A549 (cell line): ENCODE measurements around the gene IFIH1. TPM values are rescaled to one million over a fixed set of nuclear protein-coding genes. Genes with fewer than 3 reads are reported as not detected.

Source experiments
- ATAC-seq, 2 experiments: fragments of 200-7000 bp in 1 of 2; fragments of >200 bp in 1 of 2; cut with Nextera tagmentation in 1 of 2; cut with Tn5 transposase in 1 of 2; 3 replicates each; pipeline versions ENCODE4 v1.8.0 to v1.9.1; 2018 to 2020; ENCODE audit warnings: mild to moderate bottlenecking in 1 of 2, moderate library complexity in 1 of 2
- CTCF ChIA-PET: fragments of 300-600 bp; sonication (Branson Sonifier 250); formaldehyde crosslinking; extraction: SDS; loops from one replicate; lab custom pipeline; 2021; ENCODE audit warnings: antibody characterized with exemption, inconsistent platforms; lab: Yijun Ruan, JAX
- POLR2A ChIA-PET: fragments of 350-600 bp; formaldehyde crosslinking; extraction: SDS; loops from one replicate; lab custom pipeline; 2021; ENCODE audit warnings: antibody characterized with exemption, inconsistent platforms; lab: Yijun Ruan, JAX
- DNase-seq, 2 experiments: peaks; one replicate each; pipeline versions ENCODE4 v3.0.0 to v3.0.0-alpha.2; 2011 to 2016; ENCODE audit warnings: low read depth in 1 of 2, low spot score in 1 of 2
- FAIRE-seq: peaks from 2 replicates; lab custom pipeline; 2011; peaks lifted over from hg19 to GRCh38; lab: Jason Lieb, UNC
- H3K27ac ChIP-seq, 2 experiments: fragments of >200 bp; sonication (Bioruptor Twin); formaldehyde crosslinking; 3 replicates each; pipeline ENCODE4 v1.5.1; 2016 to 2017
- H3K4me1 ChIP-seq: fragments of >200 bp; sonication (Bioruptor Twin); formaldehyde crosslinking; 3 replicates; pipeline ENCODE4 v1.6.1; 2016
- H3K4me2 ChIP-seq: fragments of >200 bp; sonication (Bioruptor Twin); formaldehyde crosslinking; 3 replicates; pipeline ENCODE4 v1.6.1; 2016
- H3K4me3 ChIP-seq: fragments of >200 bp; sonication (Bioruptor Twin); formaldehyde crosslinking; 3 replicates; pipeline ENCODE4 v1.5.1; 2016
- H3K9me3 ChIP-seq: fragments of >200 bp; sonication (Bioruptor Twin); formaldehyde crosslinking; 3 replicates; pipeline ENCODE4 v1.6.1; 2016
- CBX2 ChIP-seq: fragments of 200-600 bp; sonication (generic); IDR thresholded peaks from 2 replicates; pipeline ENCODE4 v1.6.1; 2016; ENCODE audit warnings: low read depth, mild to moderate bottlenecking, borderline replicate concordance
- CBX8 ChIP-seq: fragments of 200-600 bp; sonication (generic); IDR thresholded peaks from 2 replicates; pipeline ENCODE4 v1.6.1; 2016
- CEBPB ChIP-seq, 2 experiments: fragments of >200 bp in 1 of 2; sonication (Bioruptor Twin) in 1 of 2; formaldehyde crosslinking in 1 of 2; IDR thresholded peaks; 2 replicates each; pipeline ENCODE4 v1.6.1; 2012 to 2016
- CHD2 ChIP-seq: fragments of 150-350 bp; IDR thresholded peaks from 2 replicates; pipeline ENCODE4 v1.6.1; 2014; ENCODE audit warnings: low read length; ENCODE audit not compliant: partially characterized antibody
- CHD4 ChIP-seq: fragments of 200-600 bp; sonication (generic); IDR thresholded peaks from 2 replicates; pipeline ENCODE4 v1.6.1; 2016; ENCODE audit warnings: antibody characterized with exemption, mild to moderate bottlenecking, borderline replicate concordance
- CTCF ChIP-seq: fragments of >200 bp; sonication (Bioruptor Twin); formaldehyde crosslinking; IDR thresholded peaks from 3 replicates; pipeline ENCODE4 v1.5.1; 2016
- E2F6 ChIP-seq: IDR thresholded peaks from 2 replicates; pipeline ENCODE4 v1.6.1; 2012; ENCODE audit warnings: low read depth, borderline replicate concordance
- EHF ChIP-seq: fragments of 250-450 bp; sonication (Bioruptor Pico); IDR thresholded peaks from 2 replicates; pipeline ENCODE4 v1.5.0; 2020; ENCODE audit warnings: mild to moderate bottlenecking
- EHMT2 ChIP-seq: fragments of 200-600 bp; sonication (generic); IDR thresholded peaks from 2 replicates; pipeline ENCODE4 v1.6.1; 2016; ENCODE audit warnings: antibody characterized with exemption, low read depth, mild to moderate bottlenecking, moderate library complexity
- ELK1 ChIP-seq: fragments of 150-350 bp; IDR thresholded peaks from 2 replicates; pipeline ENCODE4 v1.6.1; 2014; ENCODE audit warnings: low read depth, mild to moderate bottlenecking, low read length
- FOSL2 ChIP-seq, 2 experiments: fragments of 450-650 bp in 1 of 2; fragments of >200 bp in 1 of 2; sonication (Bioruptor Twin) in 1 of 2; formaldehyde crosslinking; IDR thresholded peaks; 2 replicates each; pipeline versions ENCODE4 v1.5.0 to v1.6.1; 2016 to 2020; ENCODE audit warnings: mild to moderate bottlenecking in 1 of 2, moderate library complexity in 1 of 2
- HOXA7 ChIP-seq: fragments of 250-450 bp; sonication (Bioruptor Pico); IDR thresholded peaks from 2 replicates; pipeline ENCODE4 v1.5.0; 2020; ENCODE audit warnings: mild to moderate bottlenecking, moderate library complexity
- HOXB13 ChIP-seq: fragments of 250-450 bp; sonication (Bioruptor Pico); IDR thresholded peaks from 2 replicates; pipeline ENCODE4 v1.5.0; 2020; ENCODE audit warnings: low read depth, mild to moderate bottlenecking, moderate library complexity
- KDM1A ChIP-seq: fragments of 200-600 bp; sonication (generic); IDR thresholded peaks from 2 replicates; pipeline ENCODE4 v1.6.1; 2016; ENCODE audit warnings: low read depth, mild to moderate bottlenecking
- MAX ChIP-seq: IDR thresholded peaks from 2 replicates; pipeline ENCODE4 v1.6.1; 2012
- MAZ ChIP-seq: fragments of 150-350 bp; IDR thresholded peaks from 2 replicates; pipeline ENCODE4 v1.6.1; 2014; ENCODE audit warnings: antibody characterized with exemption, low read depth, low read length, borderline replicate concordance
- MYC ChIP-seq: IDR thresholded peaks from 2 replicates; pipeline ENCODE4 v1.6.1; 2012; ENCODE audit warnings: mild to moderate bottlenecking, inconsistent platforms, low read length, improper control_type of control experiment, borderline replicate concordance
- NR3C1 ChIP-seq: fragments of >200 bp; sonication (Bioruptor Twin); formaldehyde crosslinking; IDR thresholded peaks from 3 replicates; pipeline ENCODE4 v1.6.1; 2017
- POLR2AphosphoS2 ChIP-seq: conservative IDR thresholded peaks from 2 replicates; pipeline ENCODE4 v1.6.1; 2012; ENCODE audit warnings: low read length, improper control_type of control experiment, inconsistent platforms
- RCOR1 ChIP-seq: fragments of 150-350 bp; IDR thresholded peaks from 2 replicates; pipeline ENCODE4 v1.6.1; 2014; ENCODE audit warnings: antibody characterized with exemption, low read length, low read depth
- USF2 ChIP-seq: fragments of 450-650 bp; IDR thresholded peaks from 2 replicates; pipeline ENCODE4 v1.6.1; 2014; ENCODE audit warnings: antibody characterized with exemption
- WGBS: methylation state at CpG from one replicate; pipeline ENCODE4 v1.1.6; 2017; ENCODE audit errors: missing lambda C conversion rate; 5-methylcytosine and 5-hydroxymethylcytosine counted together
- polyA plus RNA-seq, 4 experiments: library from polyadenylated mRNA; depleted of rRNA in 3 of 4; stranded (reverse); fragments of >200 nt; fragmentation: RNase III in 1 of 4; extraction: RNeasy Plus Mini Kit Qiagen cat#74134 plus additional on column Dnase treatment in 1 of 4; gene quantifications; 2 replicates in 3 of 4; 3 replicates in 1 of 4; pipeline ENCODE4 v1.2.3, GENCODE V29; 2011 to 2017

Gene IFIH1
- polyA plus RNA-seq, 2 of the 4 experiments (the other 2 are of a cell fraction) = 0.21 to 0.57 TPM

- TF ChIP-seq MYC (no peak), FOSL2 (IDR thresholded peaks at IDR 0.05) (no peak), FOSL2 (CRISPR knock-in tag; IDR thresholded peaks at IDR 0.05) (no peak), RCOR1 (no peak), CHD2 (no peak), HOXA7 (no peak), USF2 (no peak), MAZ (no peak), CTCF (no peak), E2F6 (no peak), POLR2AphosphoS2 (no peak)
- TF ChIP-seq, all 56 proteins: peak for 0
- Histone ChIP-seq H3K4me1 (no peaks in the 10 kb centered on the region), H3K4me2 (no peak overlapping the region), H3K27ac (no peak overlapping the region), H3K9me3 (no peaks in the 10 kb centered on the region), H3K4me3 (no peak overlapping the region)
- no peak for ATAC-seq
- ChIA-PET CTCF (interaction anchor here (1.0 to 8.2 kb wide), 5 partner anchors 17 to 147 kb away, joined by 3 to 87 read pairs (median 6); no protein-coding TSS in a partner anchor), POLR2A (no interaction called here)
- FAIRE-seq = no peak
- no peak for DNase-seq
These were observed 18.2 kb downstream of the IFIH1 start for GRCh38 chr2:162300266-162300665.

GRCh38 chr2:162298669-162299335 lies 19.7 kb downstream of the IFIH1 start:
- TF ChIP-seq KDM1A = no peak
- no peak for TF ChIP-seq CHD4
- no peak for TF ChIP-seq USF2
- TF ChIP-seq CBX2 = no peak
- TF ChIP-seq EHF (CRISPR knock-in tag) = no peak
- TF ChIP-seq ELK1 = no peak
- no peak for TF ChIP-seq NR3C1
- no peak for TF ChIP-seq E2F6
- TF ChIP-seq HOXA7 = no peak
- TF ChIP-seq HOXB13 (CRISPR knock-in tag) = no peak
- TF ChIP-seq EHMT2 = no peak
- no peak for TF ChIP-seq CEBPB (IDR thresholded peaks at IDR 0.05)
- no peak for TF ChIP-seq MAX
- no peak for TF ChIP-seq CBX8
- Histone ChIP-seq H3K4me3 (no peak overlapping the region), H3K9me3 (no peaks in the 10 kb centered on the region), H3K4me1 (no peaks in the 10 kb centered on the region), H3K27ac (no peak overlapping the region), H3K4me2 (no peak overlapping the region)
- ATAC-seq (no peak), DNase-seq (no peak), FAIRE-seq (no peak)
- CTCF ChIA-PET = interaction anchor here (0.8 to 8.2 kb wide), 27 partner anchors 8 to 712 kb away, joined by 3 to 87 read pairs (median 4); partner anchors contain the start of genes GCA, GCG and IFIH1
- 78% methylated on average over 9 of the region's 9 CpGs for WGBS
- POLR2A ChIA-PET = no interaction called here
